Liver (tissue), 9 donors: ENCODE results near the gene MXRA5. TPM values are rescaled to one million over a fixed set of nuclear protein-coding genes. Genes with fewer than 3 reads are reported as not detected.

Experiments used
- DNase-seq: peaks from one replicate; pipeline ENCODE4 v3.0.0-alpha.2; 2017; ENCODE audit warnings: low spot score
- H3K27ac ChIP-seq, 2 donors: one replicate each; pipeline ENCODE4 v1.7.0; 2013; ENCODE audit warnings: inconsistent platforms in 2 of 2, low read length in 2 of 2, control low read depth in 1 of 2, low read depth in 1 of 2, mild to moderate bottlenecking in 1 of 2
- H3K27me3 ChIP-seq, 4 donors: one replicate each; pipeline versions ENCODE4 v1.6.1 to v1.7.0; 2013; ENCODE audit warnings: low read length in 3 of 4, inconsistent platforms in 1 of 4, mild to moderate bottlenecking in 1 of 4, moderate library complexity in 1 of 4; ENCODE audit not compliant: control insufficient read depth in 4 of 4, insufficient read depth in 4 of 4
- H3K36me3 ChIP-seq, 4 donors: one replicate each; pipeline versions ENCODE4 v1.6.1 to v1.7.0; 2013; ENCODE audit warnings: low read length in 3 of 4, mild to moderate bottlenecking in 3 of 4, low read depth in 1 of 4, moderate library complexity in 1 of 4; ENCODE audit not compliant: control insufficient read depth in 4 of 4, insufficient read depth in 3 of 4
- H3K4me1 ChIP-seq, 4 donors: one replicate each; pipeline versions ENCODE4 v1.6.1 to v1.7.0; 2013; ENCODE audit warnings: low read length in 3 of 4, mild to moderate bottlenecking in 3 of 4, moderate library complexity in 1 of 4; ENCODE audit not compliant: control insufficient read depth in 4 of 4, insufficient read depth in 4 of 4
- H3K4me3 ChIP-seq, 3 donors: one replicate each; pipeline versions ENCODE4 v1.6.1 to v1.7.0; 2013; ENCODE audit warnings: low read length in 3 of 3, control low read depth in 1 of 3, low read depth in 1 of 3, mild to moderate bottlenecking in 1 of 3
- H3K9ac ChIP-seq, 2 donors: one replicate each; pipeline ENCODE4 v1.7.0; 2013; ENCODE audit warnings: low read length in 2 of 2, mild to moderate bottlenecking in 2 of 2, moderate library complexity in 2 of 2, control low read depth in 1 of 2, low read depth in 1 of 2
- H3K9me3 ChIP-seq, 4 donors: one replicate each; pipeline versions ENCODE4 v1.6.1 to v1.7.0; 2013; ENCODE audit warnings: low read length in 3 of 4; ENCODE audit not compliant: control insufficient read depth in 4 of 4
- ATF3 ChIP-seq: IDR thresholded peaks from 2 replicates; pipeline ENCODE4 v1.6.1; 2016; ENCODE audit warnings: antibody characterized with exemption
- EGR1 ChIP-seq, 2 donors: IDR thresholded peaks; 2 replicates each; pipeline ENCODE4 v1.6.1; 2016 to 2018; ENCODE audit warnings: antibody characterized with exemption in 2 of 2, low read depth in 2 of 2
- FOXA1 ChIP-seq: IDR thresholded peaks from 2 replicates; pipeline ENCODE4 v1.6.1; 2016; ENCODE audit warnings: antibody characterized with exemption
- FOXA2 ChIP-seq: IDR thresholded peaks from 2 replicates; pipeline ENCODE4 v1.6.1; 2016; ENCODE audit warnings: antibody characterized with exemption
- HNF4A ChIP-seq, 2 donors: conservative IDR thresholded peaks; 2 replicates each; pipeline ENCODE4 v1.6.1; 2016; ENCODE audit warnings: antibody characterized with exemption in 2 of 2, mild to moderate bottlenecking in 2 of 2
- HNF4G ChIP-seq: IDR thresholded peaks from 2 replicates; pipeline ENCODE4 v1.6.1; 2016; ENCODE audit warnings: antibody characterized with exemption
- JUND ChIP-seq, 2 donors: IDR thresholded peaks; 2 replicates each; pipeline ENCODE4 v1.6.1; 2016; ENCODE audit warnings: antibody characterized with exemption in 2 of 2
- NR2F2 ChIP-seq: IDR thresholded peaks from 2 replicates; pipeline ENCODE4 v1.6.1; 2016; ENCODE audit warnings: antibody characterized with exemption
- TAF1 ChIP-seq: conservative IDR thresholded peaks from 2 replicates; pipeline ENCODE4 v1.6.1; 2016; ENCODE audit warnings: antibody characterized with exemption, mild to moderate bottlenecking
- YY1 ChIP-seq: IDR thresholded peaks from 2 replicates; pipeline ENCODE4 v1.6.1; 2016; ENCODE audit warnings: antibody characterized with exemption, mild to moderate bottlenecking
- ZBTB33 ChIP-seq: IDR thresholded peaks from 2 replicates; pipeline ENCODE4 v1.6.1; 2016; ENCODE audit warnings: antibody characterized with exemption
- WGBS: extraction: QIAGEN DNeasy Blood & Tissue Kit; methylation state at CpG from one replicate; pipeline ENCODE4 v1.1.7; 2013; 5-methylcytosine and 5-hydroxymethylcytosine counted together
- polyA plus RNA-seq, 2 donors: library from polyadenylated mRNA; stranded (reverse) in 1 of 2; unstranded in 1 of 2; fragments of 200-250 nt in 1 of 2; fragments of >200 nt in 1 of 2; fragmentation: Nextera tagmentation in 1 of 2; extraction: Ambion mirVana in 1 of 2; gene quantifications; one replicate each; pipeline versions ENCODE4 v1.2.1 to v1.2.3, GENCODE V29; 2013 to 2015
- total RNA-seq, 2 donors: library from RNA; depleted of rRNA; stranded (reverse); fragments of >200 nt; gene quantifications; one replicate each; pipeline ENCODE4 v1.2.3, GENCODE V29; 2014
- TF ChIP-seq, protein P1 (sequence below): fragments of 150-350 bp; IDR thresholded peaks from 2 replicates; pipeline ENCODE4 v1.5.1; 2017; ENCODE audit warnings: improper control_type of control experiment, low read depth, low read length; ENCODE audit not compliant: missing input control
- TF ChIP-seq, protein P2 (sequence below): IDR thresholded peaks from 2 replicates; pipeline ENCODE4 v1.6.1; 2016; ENCODE audit warnings: antibody characterized with exemption
- donor health status: healthy.
- donor health status: healthy.
- donor health status: healthy.
- donor health status: healthy.
- donor health status: healthy.

Gene MXRA5
- total and polyA plus RNA-seq, 4 donors = 0.32 to 1.3 (median 1.1) TPM

- Histone ChIP-seq H3K36me3 (no peaks in the 10 kb centered on the region), H3K27me3 (no peaks in the 10 kb centered on the region), H3K27ac (no peak overlapping the region), H3K9me3 (no peaks in the 10 kb centered on the region), H3K9ac (no peak overlapping the region), H3K4me1 (no peaks in the 10 kb centered on the region), H3K4me3 (no peak overlapping the region)
- WGBS = 45% methylated on average over 1 of the region's 1 CpG
- TF ChIP-seq NR2F2 (no peak), ATF3 (no peak), TAF1 (no peak), FOXA1 (no peak), FOXA2 (no peak), HNF4A (conservative IDR thresholded peaks at IDR 0.05) (no peak)
- TF ChIP-seq, protein P1, sequence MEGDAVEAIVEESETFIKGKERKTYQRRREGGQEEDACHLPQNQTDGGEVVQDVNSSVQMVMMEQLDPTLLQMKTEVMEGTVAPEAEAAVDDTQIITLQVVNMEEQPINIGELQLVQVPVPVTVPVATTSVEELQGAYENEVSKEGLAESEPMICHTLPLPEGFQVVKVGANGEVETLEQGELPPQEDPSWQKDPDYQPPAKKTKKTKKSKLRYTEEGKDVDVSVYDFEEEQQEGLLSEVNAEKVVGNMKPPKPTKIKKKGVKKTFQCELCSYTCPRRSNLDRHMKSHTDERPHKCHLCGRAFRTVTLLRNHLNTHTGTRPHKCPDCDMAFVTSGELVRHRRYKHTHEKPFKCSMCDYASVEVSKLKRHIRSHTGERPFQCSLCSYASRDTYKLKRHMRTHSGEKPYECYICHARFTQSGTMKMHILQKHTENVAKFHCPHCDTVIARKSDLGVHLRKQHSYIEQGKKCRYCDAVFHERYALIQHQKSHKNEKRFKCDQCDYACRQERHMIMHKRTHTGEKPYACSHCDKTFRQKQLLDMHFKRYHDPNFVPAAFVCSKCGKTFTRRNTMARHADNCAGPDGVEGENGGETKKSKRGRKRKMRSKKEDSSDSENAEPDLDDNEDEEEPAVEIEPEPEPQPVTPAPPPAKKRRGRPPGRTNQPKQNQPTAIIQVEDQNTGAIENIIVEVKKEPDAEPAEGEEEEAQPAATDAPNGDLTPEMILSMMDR = no peak
- TF ChIP-seq, protein P2, sequence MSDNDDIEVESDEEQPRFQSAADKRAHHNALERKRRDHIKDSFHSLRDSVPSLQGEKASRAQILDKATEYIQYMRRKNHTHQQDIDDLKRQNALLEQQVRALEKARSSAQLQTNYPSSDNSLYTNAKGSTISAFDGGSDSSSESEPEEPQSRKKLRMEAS = no peak
- no peak for DNase-seq
Observed at GRCh38 chrX:3393178-3393577, 46.7 kb upstream of the MXRA5 start.

GRCh38 chrX:3388457-3388856 is 42.0 kb upstream of the MXRA5 start:
- no peaks in the 10 kb centered on the region for H3K9me3 ChIP-seq
- H3K36me3 ChIP-seq = no peaks in the 10 kb centered on the region
- H3K27ac ChIP-seq = no peak overlapping the region
- no peak overlapping the region for H3K9ac ChIP-seq
- no peak for DNase-seq
- WGBS = 40% methylated on average over 2 of the region's 2 CpGs
- no peak overlapping the region for H3K4me3 ChIP-seq
- no peaks in the 10 kb centered on the region for H3K27me3 ChIP-seq
- H3K4me1 ChIP-seq = no peaks in the 10 kb centered on the region
- TF ChIP-seq HNF4G (no peak), JUND (IDR thresholded peaks at IDR 0.05) (no peak), ATF3 (no peak), FOXA2 (no peak), ZBTB33 (no peak), HNF4A (conservative IDR thresholded peaks at IDR 0.05) (no peak), YY1 (no peak), EGR1 (IDR thresholded peaks at IDR 0.05; ENCODE audit: low read depth in 2 of 2) (no peak), TAF1 (no peak)
- TF ChIP-seq, protein P1 = no peak
- TF ChIP-seq, protein P2 = no peak
